Adrenal gland (tissue), 12 donors: ENCODE data around the gene ZNF346. TPM values are rescaled to one million over a fixed set of nuclear protein-coding genes. Genes with fewer than 3 reads are reported as not detected.

ENCODE experiments used
- DNase-seq, 7 donors: peaks; one replicate each; pipeline ENCODE4 v3.0.0-alpha.2; 2019 to 2020
- H3K27ac ChIP-seq, 5 donors: fragments of 200-600 bp; sonication (generic) in 4 of 5; 1 replicate in 3 of 5; 2 replicates in 2 of 5; pipeline versions ENCODE4 v1.5.1 to v1.8.0; 2016 to 2020; ENCODE audit warnings: mild to moderate bottlenecking in 1 of 5
- H3K27me3 ChIP-seq: fragments of 200-600 bp; 2 replicates; pipeline ENCODE4 v1.8.0; 2021
- H3K36me3 ChIP-seq, 2 donors: fragments of 200-600 bp; replicated peaks in 1 of 2; 1 replicate in 1 of 2; 2 replicates in 1 of 2; pipeline versions ENCODE4 v1.5.1 to v1.8.0; 2018 to 2022
- H3K4me1 ChIP-seq, 2 donors: fragments of 200-600 bp; replicated peaks in 1 of 2; 1 replicate in 1 of 2; 2 replicates in 1 of 2; pipeline versions ENCODE4 v1.5.1 to v1.8.0; 2018 to 2021
- H3K4me3 ChIP-seq, 4 donors: fragments of 200-600 bp; sonication (generic) in 3 of 4; one replicate each; pipeline ENCODE4 v1.5.1; 2016 to 2018
- H3K9me3 ChIP-seq, 3 donors: fragments of 200-600 bp; sonication (generic) in 1 of 3; replicated peaks in 1 of 3; 1 replicate in 2 of 3; 2 replicates in 1 of 3; pipeline versions ENCODE4 v1.5.1 to v1.8.0; 2016 to 2021
- CTCF ChIP-seq, 6 experiments: fragments of 450-650 bp in 4 of 6; fragments of 200-600 bp in 2 of 6; sonication (generic) in 1 of 6; IDR thresholded peaks; 1 replicate in 5 of 6; 2 replicates in 1 of 6; pipeline versions ENCODE4 v1.5.1 to v1.8.0; 2016 to 2021; ENCODE audit warnings: antibody characterized with exemption in 6 of 6, mild to moderate bottlenecking in 2 of 6, moderate library complexity in 1 of 6
- POLR2A ChIP-seq, 2 donors: fragments of 450-650 bp; IDR thresholded peaks; one replicate each; pipeline ENCODE4 v1.6.1; 2017; ENCODE audit warnings: antibody characterized with exemption in 2 of 2, mild to moderate bottlenecking in 2 of 2, moderate library complexity in 1 of 2
- WGBS, 4 donors: extraction: QIAGEN DNeasy Blood & Tissue Kit in 2 of 4; methylation state at CpG; one replicate each; pipeline versions ENCODE4 v1.1.5 to v1.1.7; 2013 to 2017; 5-methylcytosine and 5-hydroxymethylcytosine counted together
- intact Hi-C, 2 donors: fragments of 100-400 bp; cut with DNase I; formaldehyde crosslinking; loops; one replicate each; pipeline versions ENCODE4 v1.14.1 to v1.15.0; 2022 to 2023
- polyA plus RNA-seq, 3 donors: library from polyadenylated mRNA; stranded (reverse); fragments of 200-250 nt in 2 of 3; fragments of 350-450 nt in 1 of 3; fragmentation: Illumina TruSeq in 1 of 3; extraction: RNeasy Lipid Tissue Mini Kit (QIAGEN cat#74804) in 1 of 3; gene quantifications; one replicate each; pipeline ENCODE4 v1.2.3, GENCODE V29; 2013 to 2014
- total RNA-seq, 9 donors: library from RNA; depleted of rRNA in 4 of 9; stranded (reverse); fragments of >200 nt in 4 of 9; fragments of 120-200 nt in 1 of 9; fragmentation: NEBNext Ultra II Directional in 1 of 9; extraction: Animal tissue kit (Norgen Biotek cat#: 25700) in 1 of 9; gene quantifications; one replicate each; pipeline versions ENCODE4 v1.1.0 to v1.2.4, GENCODE V29; 2013 to 2023
- donor health status: healthy with polysubstance abuse.
- donor health status: Bipolar disorder and iron deficiency.
- donor health status: DM: yes; HTN: yes; CAD: no.
- donor health status: DM: no; HTN: no; CAD: no.
- donor health status: DM: no; HTN: no; CAD: no.
- donor health status: DM: yes; HTN: yes; CAD: no.

Gene ZNF346
- total and polyA plus RNA-seq, 12 donors: 7.9 to 29.4 (median 17.1) TPM

DNA sequence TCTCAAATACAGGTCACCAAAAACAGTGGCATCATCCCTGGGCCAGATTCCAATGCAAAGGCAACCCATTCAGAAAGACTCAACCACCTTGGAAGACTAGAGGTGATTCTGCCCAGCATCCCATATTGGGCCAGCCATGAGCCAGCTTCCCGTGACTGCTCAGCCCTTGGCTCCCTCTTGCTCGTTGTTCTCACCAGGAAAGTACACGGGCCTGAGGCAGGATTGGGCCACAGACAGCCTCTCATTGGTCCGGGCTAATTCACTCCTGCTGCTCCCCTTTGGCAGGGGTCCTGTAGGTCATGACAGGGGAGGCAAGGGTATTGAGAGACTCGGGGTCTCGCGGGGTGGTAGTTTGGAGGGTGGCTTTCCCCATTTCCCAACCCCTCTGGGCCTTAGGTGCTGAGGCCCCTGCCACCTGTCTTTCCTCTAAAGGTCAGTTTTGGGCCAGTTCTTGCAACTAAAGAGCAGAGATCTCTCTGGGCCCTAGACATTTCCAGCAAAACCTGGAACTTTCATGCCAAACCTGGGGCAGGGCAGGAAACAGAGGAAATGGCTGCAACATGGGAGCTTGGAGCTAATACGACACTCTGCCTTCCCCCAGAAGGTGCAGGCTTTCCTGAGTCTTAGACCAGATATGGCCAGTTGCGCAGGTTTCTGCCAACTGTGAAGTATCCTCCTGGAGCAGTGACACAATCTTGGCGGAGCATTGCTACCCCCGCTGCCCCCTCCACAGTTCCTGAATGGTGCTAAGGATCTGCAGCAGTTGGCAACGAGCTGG is 42.2 kb downstream of the ZNF346 start:
- Histone ChIP-seq H3K36me3 (peaks cover 0 to 11% of the 10 kb centered on the region in 2 donors), H3K27ac (no peak overlapping the region), H3K4me3 (no peak overlapping the region), H3K27me3 (no peaks in the 10 kb centered on the region), H3K4me1 (no peaks in the 10 kb centered on the region), H3K9me3 (no peaks in the 10 kb centered on the region)
- no peak for DNase-seq
- TF ChIP-seq POLR2A (IDR thresholded peaks at IDR 0.05) (no peak), CTCF (IDR thresholded peaks at IDR 0.05) (no peak)
- intact Hi-C loops: no loop called here
- WGBS, 4 donors: 88 to 94% (median 92%) methylated on average over 5 to 12 of the region's 12 CpGs; no CpG with 5 or more reads in 1 of the 4 donors

DNA sequence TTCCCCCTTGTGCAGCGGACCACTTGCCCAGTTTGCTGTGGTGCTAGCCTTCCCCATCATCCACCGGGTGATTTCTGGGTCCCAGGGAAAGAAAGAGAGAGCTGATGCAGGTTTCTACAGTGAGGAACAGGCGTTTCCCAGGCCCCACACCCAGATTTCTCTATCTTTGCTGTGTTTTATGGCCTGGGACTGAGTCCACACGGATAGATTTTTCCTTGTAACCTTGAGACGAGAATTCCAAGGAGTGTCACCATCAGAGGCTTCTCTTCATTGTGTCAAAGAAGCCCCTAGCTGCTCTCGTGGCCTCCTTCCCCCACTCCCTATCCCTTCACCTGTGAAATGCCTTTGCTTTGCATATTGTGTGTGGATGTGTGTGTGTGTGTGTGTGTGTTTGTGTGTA is 43.0 kb downstream of the ZNF346 start:
- H3K4me3 ChIP-seq: no peak overlapping the region
- H3K4me1 ChIP-seq: no peaks in the 10 kb centered on the region
- TF ChIP-seq POLR2A (IDR thresholded peaks at IDR 0.05): no peak
- no peak for TF ChIP-seq CTCF (IDR thresholded peaks at IDR 0.05)
- H3K9me3 ChIP-seq: no peaks in the 10 kb centered on the region
- WGBS, 4 donors: 76 to 89% (median 82%) methylated on average over 6 of the region's 6 CpGs
- no peaks in the 10 kb centered on the region for H3K27me3 ChIP-seq
- H3K36me3 ChIP-seq: peaks cover 0 to 11% of the 10 kb centered on the region in 2 donors
- intact Hi-C loops: no loop called here
- H3K27ac ChIP-seq: no peak overlapping the region
- DNase-seq: no peak

DNA sequence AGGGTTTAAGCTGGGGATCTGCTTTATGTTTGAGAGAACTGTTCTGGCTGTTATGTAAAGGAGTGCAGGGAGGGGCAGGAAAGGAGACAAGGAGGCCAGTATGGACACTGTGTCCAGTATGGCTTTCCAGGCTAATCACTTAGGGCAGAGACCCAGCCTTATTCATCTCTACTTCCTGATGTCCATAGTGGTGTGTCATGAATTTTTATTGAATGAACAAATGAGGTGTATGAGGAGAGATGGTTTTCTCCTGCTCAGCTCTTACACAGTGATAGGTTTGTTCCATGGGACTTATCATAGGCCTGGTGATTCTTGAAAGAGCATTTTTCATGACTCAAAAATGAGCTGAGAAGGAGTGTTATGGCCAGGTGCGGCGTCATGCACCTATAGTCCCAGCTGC is 43.7 kb downstream of the ZNF346 start:
- H3K27me3 ChIP-seq: no peaks in the 10 kb centered on the region
- no peaks in the 10 kb centered on the region for H3K4me1 ChIP-seq
- no peak overlapping the region for H3K27ac ChIP-seq
- H3K36me3 ChIP-seq: peaks cover 0 to 11% of the 10 kb centered on the region in 2 donors
- 93 to 98% (median 97%) methylated on average over 2 of the region's 2 CpGs for WGBS, 4 donors
- intact Hi-C loops: no loop called here
- no peaks in the 10 kb centered on the region for H3K9me3 ChIP-seq
- DNase-seq: no peak
- TF ChIP-seq CTCF (IDR thresholded peaks at IDR 0.05) (no peak), POLR2A (IDR thresholded peaks at IDR 0.05) (no peak)
- no peak overlapping the region for H3K4me3 ChIP-seq

DNA sequence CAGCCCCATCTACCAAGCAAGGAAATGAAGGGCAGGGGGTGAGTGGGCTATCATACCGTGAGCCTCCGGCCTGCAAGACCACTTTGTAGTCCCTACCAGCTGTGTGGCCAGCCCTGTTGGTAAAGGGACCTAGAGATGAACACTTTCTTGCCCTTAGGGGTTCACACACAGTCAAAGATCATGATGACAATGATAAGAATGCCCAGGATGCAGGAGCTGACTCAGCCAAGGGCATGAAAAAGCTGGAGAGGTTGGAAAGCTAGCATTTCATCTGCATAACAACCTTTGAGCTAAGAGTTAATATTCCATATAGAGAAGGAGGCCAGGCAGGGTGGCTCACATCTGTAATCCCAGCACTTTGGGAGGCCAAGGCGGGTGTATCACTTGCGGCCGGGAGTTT is 45.0 kb downstream of the ZNF346 start:
- whole genome bisulfite sequencing, 4 donors: 88 to 96% (median 93%) methylated on average over 5 of the region's 5 CpGs
- H3K27ac ChIP-seq: no peak overlapping the region
- DNase-seq: no peak
- intact Hi-C loops: no loop called here
- H3K4me3 ChIP-seq: no peak overlapping the region
- H3K9me3 ChIP-seq: no peaks in the 10 kb centered on the region
- no peaks in the 10 kb centered on the region for H3K27me3 ChIP-seq
- H3K36me3 ChIP-seq: peaks cover 0 to 11% of the 10 kb centered on the region in 2 donors
- peaks cover 0 to 9% of the 10 kb centered on the region in 2 donors for H3K4me1 ChIP-seq
- TF ChIP-seq CTCF (IDR thresholded peaks at IDR 0.05) (no peak), POLR2A (IDR thresholded peaks at IDR 0.05) (no peak)
